HG03060 (cell line): Measurements from ENCODE around the gene PHETA2.
"Not testable (repeated sequence)": the region's sequence is repeated elsewhere in the genome, so short reads cannot be mapped to it uniquely, and the experiment has no call there.

ENCODE experiments used
- ATAC-seq: cut with Tn5 transposase; IDR thresholded peaks from one replicate; pipeline ENCODE4 v1.9.1; 2021; ENCODE audit warnings: low read depth, moderate number of reproducible peaks; ENCODE audit not compliant: unreplicated experiment

PHETA2 gene

GRCh38 chr22:42101199-42101598, 27.2 kb downstream of the PHETA2 start:
- no peak for ATAC-seq

GRCh38 chr22:42104332-42104860, 30.3 kb downstream of the PHETA2 start:
- ATAC-seq, result not testable (repeated sequence)

- ATAC-seq, result no peak
Observed at GRCh38 chr22:42108848-42109247, 34.8 kb downstream of the PHETA2 start.

GRCh38 chr22:42111798-42112197, 37.8 kb downstream of the PHETA2 start:
- ATAC-seq, result no peak

- ATAC-seq, result not testable (repeated sequence)
Observed at GRCh38 chr22:42112793-42113192, 38.7 kb downstream of the PHETA2 start.

GRCh38 chr22:42114721-42115120, 40.7 kb downstream of the PHETA2 start:
- ATAC-seq, result no peak

- ATAC-seq, result not testable (repeated sequence)
Observed at GRCh38 chr22:42115420-42115830, 41.4 kb downstream of the PHETA2 start.

- no peak for ATAC-seq
Observed at GRCh38 chr22:42116848-42117424, 42.9 kb downstream of the PHETA2 start.

GRCh38 chr22:42120231-42121021, 46.4 kb downstream of the PHETA2 start:
- not testable (repeated sequence) for ATAC-seq

GRCh38 chr22:42123529-42123928, 49.5 kb downstream of the PHETA2 start:
- ATAC-seq, result not testable (repeated sequence)

GRCh38 chr22:42127606-42128005, 53.6 kb downstream of the PHETA2 start:
- no peak for ATAC-seq

- ATAC-seq, result not testable (repeated sequence)
Observed at GRCh38 chr22:42128007-42128406, 54.0 kb downstream of the PHETA2 start.
